ENCODE results near the gene NPTX1. TPM values are rescaled to one million over a fixed set of nuclear protein-coding genes. Genes with fewer than 3 reads are reported as not detected.

NPTX1 gene
- total and polyA plus RNA-seq, 2 of the 13 experiments (the other 11 are each of a cell fraction or from before 2014, with no cell fraction given), result 0.01 TPM; not detected in 1

GRCh38 chr17:80491478-80492342 is 15.3 kb upstream of the NPTX1 start:
- H3K4me1 ChIP-seq (ENCODE audit: insufficient read depth, low read length), result peaks cover 14% of the 10 kb centered on the region
- H3K27me3 ChIP-seq (ENCODE audit: control insufficient read depth in 1 of 2, insufficient read depth in 2 of 2, low read length in 2 of 2), result peaks cover 6 to 37% of the 10 kb centered on the region in 2 experiments
- BruUV-seq (replicated peaks), result no TSS peak
- ChIA-PET POLR2A (interaction anchor here (2.0 kb wide), 1 partner anchor 37 kb away, joined by 19 read pairs; no protein-coding TSS in a partner anchor), CTCF (ENCODE audit: low intra/inter-chr PET ratio, low total read pairs) (no interaction called here)
- intact Hi-C loops (cut with micrococcal nuclease; ENCODE audit: unreplicated experiment) (no loop called here), in situ Hi-C loops (cut with HindIII; ENCODE audit: extremely low pct_ligation_motif_present, low pct_unique_long_range_greater_than_20kb) (no loop called here)
- peak overlapping the region; percentile 53 for H3K4me2 ChIP-seq (ENCODE audit: low read depth, low read length)
- no peaks in the 10 kb centered on the region for H3K9me3 ChIP-seq (ENCODE audit: low read length)
- no peak overlapping the region for H3K4me3 ChIP-seq (replicated peaks in 1 of 3; ENCODE audit: insufficient read depth in 1 of 3, low read depth in 2 of 3, low read length in 3 of 3)
- H3K27ac ChIP-seq (ENCODE audit: extremely low read length, insufficient read depth, low read length), result no peak overlapping the region
- H2AFZ ChIP-seq (ENCODE audit: low read length), result no peak overlapping the region
- peak; percentile 89 for DNase-seq (ENCODE audit: low spot score)
- 29% methylated on average over 21 of the region's 21 CpGs for WGBS (ENCODE audit: low lambda C conversion rate)
- H3K79me2 ChIP-seq (ENCODE audit: insufficient read depth, low read length), result no peaks in the 10 kb centered on the region
- H3K36me3 ChIP-seq (replicated peaks in 1 of 2; ENCODE audit: control insufficient read depth in 1 of 2, insufficient read depth in 2 of 2, low read length in 2 of 2), result no peaks in the 10 kb centered on the region
- FAIRE-seq, result peak; percentile 94
- no peak overlapping the region for H3K9ac ChIP-seq (ENCODE audit: insufficient read depth, low read depth, low read length)
- H4K20me1 ChIP-seq (ENCODE audit: insufficient read depth, low read length), result no peaks in the 10 kb centered on the region
- peak; percentile 76 for ATAC-seq
- TF ChIP-seq HNF1A (IDR thresholded peaks at IDR 0.05; ENCODE audit: low read depth), result peak; percentile 94
- TF ChIP-seq HNF1A (CRISPR knock-in tag; IDR thresholded peaks at IDR 0.05; ENCODE audit: borderline replicate concordance), result peak; percentile 93
- TF ChIP-seq ZNF644 (CRISPR knock-in tag; IDR thresholded peaks at IDR 0.05; ENCODE audit: low read depth), result 0 out of 2 replicates have a peak, but pooled peaks have one; percentile 33
- 0 out of 2 replicates have a peak, but pooled peaks have one; percentile 11 for TF ChIP-seq DRAP1 (CRISPR knock-in tag; IDR thresholded peaks at IDR 0.05)
- peak; percentile 82; the same call in 1 of the 2 replicates for TF ChIP-seq CEBPB (IDR thresholded peaks at IDR 0.05; ENCODE audit: borderline replicate concordance, low read depth, low read length)
- TF ChIP-seq ZBTB26 (CRISPR knock-in tag; IDR thresholded peaks at IDR 0.05; ENCODE audit: borderline replicate concordance), result 0 out of 2 replicates have a peak, but pooled peaks have one; percentile 27
- TF ChIP-seq FOSL2 (CRISPR knock-in tag; IDR thresholded peaks at IDR 0.05), result peak; percentile 28; the same call in 1 of the 2 replicates
- TF ChIP-seq SOX13 (IDR thresholded peaks at IDR 0.05), result no peak
- TF ChIP-seq SOX13 (CRISPR knock-in tag; conservative IDR thresholded peaks at IDR 0.05 in 1 of 2, IDR thresholded peaks at IDR 0.05 in 1 of 2), result peak in 1 of 2 experiments; percentile 25; a peak in 1 of 4 replicates
- peak; percentile 96 for TF ChIP-seq HNF1B (CRISPR knock-in tag; IDR thresholded peaks at IDR 0.05)
- TF ChIP-seq ZNF740 (CRISPR knock-in tag; IDR thresholded peaks at IDR 0.05), result 0 out of 2 replicates have a peak, but pooled peaks have one; percentile 33
- peak; percentile 82 for TF ChIP-seq BCL6 (CRISPR knock-in tag; IDR thresholded peaks at IDR 0.05)
- TF ChIP-seq TRIM24 (CRISPR knock-in tag; IDR thresholded peaks at IDR 0.05), result no peak
- TF ChIP-seq LCORL (IDR thresholded peaks at IDR 0.05), result no peak
- peak; percentile 66 for TF ChIP-seq LCORL (CRISPR knock-in tag; IDR thresholded peaks at IDR 0.05)
- TF ChIP-seq NCOA1 (CRISPR knock-in tag; IDR thresholded peaks at IDR 0.05), result no peak
